Measurements from ENCODE around the gene FRMD6.
"Not testable (repeated sequence)": the region's sequence is repeated elsewhere in the genome, so short reads cannot be mapped to it uniquely, and the experiment has no call there.

Gene FRMD6

DNA sequence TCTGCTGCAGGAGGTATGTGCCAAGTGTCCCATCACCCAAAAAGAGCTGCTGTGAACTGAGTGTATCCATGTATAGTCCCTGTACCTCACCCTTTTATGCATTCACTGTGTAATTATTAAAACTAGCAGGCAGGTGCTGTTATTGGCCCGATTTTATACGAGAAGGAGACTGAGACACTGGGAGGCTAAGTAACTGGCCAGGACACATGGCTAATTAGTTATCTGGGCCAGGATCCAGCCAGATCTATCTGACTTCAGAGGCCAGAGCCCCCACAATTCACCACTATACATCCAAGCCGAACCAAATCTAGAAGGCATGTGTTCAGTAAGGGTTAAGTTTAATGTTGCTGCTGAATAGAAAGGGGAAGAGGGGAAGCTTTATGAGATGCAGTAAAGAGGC, 73.4 kb downstream of the FRMD6 start:
- no peak for DNase-seq (ENCODE audit: low read depth)

DNA sequence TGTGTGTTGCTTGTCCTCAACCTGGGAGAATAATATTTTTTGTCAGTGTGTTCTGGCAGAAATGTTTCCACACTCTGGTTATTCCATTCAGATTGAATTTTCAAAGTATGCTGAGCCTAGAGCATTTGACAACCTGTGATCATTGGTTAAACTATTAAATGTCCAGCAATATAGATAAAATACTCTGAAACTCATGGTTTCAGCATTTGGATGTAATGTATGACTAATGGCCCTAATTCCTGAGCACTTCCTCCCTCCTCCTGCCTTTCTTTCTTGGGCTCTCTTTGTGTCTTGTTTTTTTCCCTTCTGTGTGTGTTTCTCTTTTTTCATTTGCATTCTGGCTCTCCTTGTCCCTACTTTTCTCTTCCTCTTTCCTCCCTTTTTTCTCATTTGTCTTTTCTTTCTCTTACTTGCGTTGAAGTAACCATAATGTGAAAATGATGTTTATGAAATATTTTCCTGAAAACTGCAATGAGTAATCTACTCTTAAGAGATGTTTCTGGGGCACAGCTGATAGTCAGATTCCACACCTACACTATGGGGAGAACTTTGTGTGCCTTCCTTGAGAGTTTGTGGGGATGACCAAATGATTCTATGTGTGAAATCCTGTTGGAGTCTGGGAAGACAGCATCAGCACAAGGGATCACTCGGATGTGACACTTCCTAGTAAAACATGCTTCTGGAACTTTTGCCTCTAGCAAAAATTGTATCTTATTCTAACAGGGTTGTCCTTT, 74.6 kb downstream of the FRMD6 start:
- peak; percentile 48 for DNase-seq (ENCODE audit: low read depth)

DNA sequence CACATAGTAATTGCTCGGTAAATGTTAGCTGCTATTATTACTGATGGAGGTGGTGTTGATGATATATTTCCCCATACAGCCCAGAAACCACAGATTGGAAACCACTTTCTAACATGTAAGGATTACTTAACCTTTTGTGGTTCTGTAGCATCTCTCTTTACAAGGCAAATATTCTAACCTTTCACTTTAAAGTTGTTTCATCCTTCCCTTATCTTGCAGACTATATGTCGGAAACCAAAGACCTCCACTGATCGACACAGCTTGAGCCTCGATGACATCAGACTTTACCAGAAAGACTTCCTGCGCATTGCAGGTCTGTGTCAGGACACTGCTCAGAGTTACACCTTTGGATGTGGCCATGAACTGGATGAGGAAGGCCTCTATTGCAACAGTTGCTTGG, 75.8 kb downstream of the FRMD6 start:
- DNase-seq (ENCODE audit: low read depth) = no peak

DNA sequence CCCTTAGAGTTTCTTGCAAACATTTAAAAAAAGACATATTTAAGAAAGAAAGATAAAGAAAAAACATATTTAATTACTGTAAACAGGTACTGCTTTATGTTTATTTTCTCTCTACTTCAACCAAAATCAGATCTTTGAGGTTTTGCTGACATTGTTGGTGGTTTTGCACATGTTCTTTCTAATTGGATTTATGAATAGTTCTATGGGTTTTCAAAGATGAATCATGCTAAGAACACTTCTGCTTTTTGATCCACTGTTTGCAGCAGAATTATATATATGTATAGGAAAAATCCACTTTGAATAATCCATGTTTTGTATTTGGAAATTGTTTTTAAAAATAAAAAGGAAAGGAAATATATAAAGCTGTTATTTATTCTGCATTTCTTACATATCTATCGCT, 78.4 kb downstream of the FRMD6 start:
- no peak for DNase-seq (ENCODE audit: low read depth)

DNA sequence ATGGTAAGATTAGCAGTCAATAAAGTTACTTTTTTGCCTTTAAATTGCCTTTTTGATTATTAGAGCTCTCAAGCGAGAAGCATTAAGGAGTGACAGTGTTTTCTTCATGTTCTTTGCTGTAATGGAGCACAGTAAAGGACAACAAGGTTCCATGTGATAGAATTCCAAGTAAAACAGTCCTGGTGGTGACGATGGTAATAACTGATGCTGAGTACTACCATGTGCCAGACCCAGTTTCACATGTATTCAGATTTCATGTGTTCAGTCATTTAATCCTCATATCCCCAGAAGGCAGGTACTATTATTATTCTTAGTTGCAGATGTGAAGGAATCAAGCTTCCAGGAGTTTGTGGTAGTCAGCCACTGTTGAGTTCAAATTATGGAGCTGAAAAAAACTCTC, 79.0 kb downstream of the FRMD6 start:
- DNase-seq (ENCODE audit: low read depth) = no peak

DNA sequence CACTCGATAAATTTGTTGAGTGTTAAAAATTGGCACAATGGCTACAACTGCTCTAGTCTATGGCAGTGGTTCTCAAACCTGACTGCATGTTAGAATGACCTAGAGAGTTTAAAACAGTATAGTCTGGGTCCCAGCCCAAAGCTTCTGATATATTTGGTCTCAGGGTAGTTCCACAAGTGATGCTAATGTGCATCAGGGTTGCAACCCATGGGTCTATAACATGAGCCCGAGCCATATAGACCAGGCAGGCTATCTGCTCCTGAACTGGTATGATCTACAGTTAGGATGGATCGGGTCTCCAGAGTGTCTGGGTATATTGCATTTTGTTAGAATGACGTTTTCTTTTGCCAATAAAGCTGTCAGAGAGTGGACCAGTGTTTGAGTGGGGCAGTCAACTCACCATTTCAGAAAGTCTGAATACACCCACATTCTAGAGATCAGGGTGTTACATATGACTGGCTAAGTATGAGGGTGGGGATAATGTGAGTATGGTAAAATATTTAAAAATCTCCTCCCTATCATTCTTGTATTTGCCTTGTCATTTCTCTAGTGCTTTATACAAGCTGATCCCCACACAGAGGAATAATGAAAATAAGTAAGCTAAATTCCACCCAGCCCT, 80.9 kb downstream of the FRMD6 start:
- DNase-seq (ENCODE audit: low read depth) = no peak

DNA sequence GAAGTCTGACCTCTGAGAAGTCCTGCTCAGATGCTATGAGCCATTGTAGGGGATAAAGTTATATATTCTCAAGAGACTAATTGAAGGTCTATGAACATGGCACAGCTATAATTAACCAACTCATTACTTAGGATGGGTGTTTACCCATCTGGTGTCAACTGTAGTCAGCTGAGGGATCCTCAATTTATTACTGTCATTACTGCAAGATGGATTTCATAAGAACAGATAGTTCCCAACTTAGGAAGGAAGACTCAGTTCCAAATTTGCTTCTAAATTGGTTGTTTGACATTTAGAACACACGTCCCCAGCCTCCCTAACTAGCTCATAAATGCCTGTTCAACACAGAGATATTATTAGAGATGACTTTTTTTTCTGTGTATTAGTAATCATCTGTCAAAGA, 81.4 kb downstream of the FRMD6 start:
- no peak for DNase-seq (ENCODE audit: low read depth)

DNA sequence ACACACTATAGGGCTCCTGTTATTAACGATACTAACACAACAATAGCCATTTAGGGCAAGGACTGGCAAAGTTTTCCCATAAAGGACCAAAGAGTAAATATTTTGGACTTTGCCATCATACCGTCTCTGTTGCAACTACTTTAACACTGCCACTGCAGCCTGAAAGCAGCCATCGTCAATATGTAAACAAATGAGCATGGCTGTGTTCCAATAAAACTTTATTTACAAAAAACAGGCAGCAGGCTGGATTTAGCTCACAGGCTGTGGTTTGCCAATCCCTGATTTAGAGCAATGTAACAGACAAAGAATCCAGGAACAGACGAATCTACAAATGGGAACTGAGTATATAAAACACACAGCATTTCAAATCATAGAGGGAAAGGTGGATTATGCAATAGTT, 84.1 kb downstream of the FRMD6 start:
- DNase-seq (ENCODE audit: low read depth) = no peak

DNA sequence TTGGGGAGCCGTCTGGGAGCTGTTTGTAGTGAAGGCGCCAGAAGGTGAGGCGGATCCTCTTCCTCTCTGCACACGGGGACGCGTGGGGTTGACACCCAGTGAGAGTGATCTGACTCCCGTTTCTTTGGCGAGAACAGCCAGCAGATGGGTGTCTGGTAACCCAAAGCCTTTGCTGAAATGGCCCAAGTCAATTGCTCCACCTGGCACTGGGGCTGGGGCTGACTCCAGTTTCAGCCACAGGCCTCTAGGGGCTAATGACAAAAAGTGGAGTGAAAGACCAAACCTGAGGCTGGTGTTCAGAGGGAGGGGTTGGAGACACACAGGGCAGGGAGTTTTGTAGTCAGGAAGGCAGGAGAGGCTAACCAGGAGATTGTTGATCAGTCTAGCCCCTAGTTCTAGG, 87.0 kb downstream of the FRMD6 start:
- no peak for DNase-seq (ENCODE audit: low read depth)

DNA sequence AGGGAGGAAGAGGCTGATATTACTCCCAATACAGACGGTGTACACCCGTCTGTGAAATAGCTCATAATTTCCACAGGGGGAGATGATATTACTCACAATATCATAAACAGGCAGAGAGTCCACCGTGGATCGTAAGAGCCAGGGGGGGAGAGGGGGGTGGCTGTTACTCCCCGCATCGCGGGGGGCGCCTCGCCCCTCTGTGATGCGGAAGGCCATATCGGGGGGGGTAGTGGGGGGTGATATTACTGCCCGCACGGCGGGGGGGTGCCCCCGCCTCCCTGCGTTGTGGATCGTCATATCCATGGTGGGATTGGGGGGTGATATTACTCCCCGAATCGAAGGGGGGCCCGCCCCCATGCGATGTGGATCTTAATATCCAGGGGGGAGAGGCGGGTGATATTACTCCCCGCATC, 91.9 kb downstream of the FRMD6 start:
- no peak for DNase-seq (ENCODE audit: low read depth)

DNA sequence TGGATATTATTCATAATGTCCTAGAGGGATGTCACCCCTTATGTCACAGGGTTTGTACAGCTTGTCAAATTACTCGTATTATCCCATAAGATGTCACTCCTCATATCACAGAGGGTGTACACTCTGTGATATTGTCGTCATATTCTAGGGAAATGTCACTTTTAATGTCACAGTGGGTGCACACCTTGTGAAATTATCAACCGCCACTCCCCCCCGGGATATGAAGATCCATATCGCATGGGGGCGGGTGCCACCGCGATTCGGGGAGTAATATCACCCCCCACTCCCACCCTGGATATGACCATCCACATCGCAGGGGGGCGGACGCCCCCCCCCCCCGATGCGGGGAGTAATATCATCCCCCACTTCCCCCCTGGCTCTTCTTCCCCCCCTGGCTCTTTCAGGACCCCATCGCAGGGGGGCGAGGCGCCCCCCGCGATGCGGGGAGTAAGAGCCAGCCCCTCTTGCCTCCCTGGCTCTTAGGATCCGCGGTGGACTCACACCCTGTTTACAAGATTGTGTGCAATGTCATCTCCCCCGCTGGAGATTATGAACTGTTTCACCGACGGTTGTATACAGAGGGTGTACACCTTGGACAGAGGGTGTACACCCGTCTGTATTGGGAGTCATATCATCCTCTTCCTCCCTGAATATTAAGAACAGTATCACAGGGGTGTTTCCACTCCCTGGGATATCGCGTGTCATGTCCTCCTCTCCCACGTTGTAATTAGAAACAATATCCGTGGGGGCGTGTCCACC, 92.8 kb downstream of the FRMD6 start:
- no peak for DNase-seq (ENCODE audit: low read depth)

DNA sequence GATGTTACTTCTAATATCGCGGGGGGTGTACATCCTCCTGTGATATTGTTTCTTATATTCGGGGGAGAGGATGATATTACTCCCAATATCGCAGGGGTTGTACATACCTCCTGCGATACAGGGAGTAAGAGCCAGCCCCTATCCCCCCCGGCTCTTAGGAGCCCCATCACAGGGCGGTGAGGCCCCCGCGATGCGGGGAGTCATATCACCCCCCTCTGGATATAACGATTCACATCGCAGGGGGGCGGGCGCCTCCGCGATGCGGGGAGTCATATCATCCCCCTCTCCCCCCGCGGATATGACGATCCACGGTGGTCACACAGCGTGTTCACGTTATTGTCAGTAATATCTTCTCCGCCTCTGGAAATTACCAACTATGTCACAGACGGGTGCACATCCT, 95.1 kb downstream of the FRMD6 start:
- DNase-seq (ENCODE audit: low read depth) = not testable (repeated sequence)

DNA sequence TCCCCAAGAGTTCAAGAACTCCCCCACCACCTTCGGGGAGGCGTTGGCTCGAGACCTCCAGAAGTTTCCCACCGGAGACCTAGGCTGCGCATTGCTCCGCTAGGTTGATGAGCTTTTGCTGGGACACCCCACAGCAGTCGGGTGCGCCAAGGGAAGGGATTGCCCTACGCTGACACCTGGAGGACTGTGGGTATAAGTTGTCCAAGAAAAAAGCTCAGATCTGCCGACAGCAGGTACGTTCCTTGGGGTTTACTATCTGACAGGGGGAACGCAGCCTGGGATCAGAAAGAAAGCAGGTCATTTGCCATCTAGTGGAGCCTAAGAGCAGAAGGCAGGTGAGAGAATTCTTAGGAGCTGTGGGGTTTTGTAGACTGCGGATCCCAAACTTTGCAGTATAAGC, 98.8 kb downstream of the FRMD6 start:
- no peak for DNase-seq (ENCODE audit: low read depth)

DNA sequence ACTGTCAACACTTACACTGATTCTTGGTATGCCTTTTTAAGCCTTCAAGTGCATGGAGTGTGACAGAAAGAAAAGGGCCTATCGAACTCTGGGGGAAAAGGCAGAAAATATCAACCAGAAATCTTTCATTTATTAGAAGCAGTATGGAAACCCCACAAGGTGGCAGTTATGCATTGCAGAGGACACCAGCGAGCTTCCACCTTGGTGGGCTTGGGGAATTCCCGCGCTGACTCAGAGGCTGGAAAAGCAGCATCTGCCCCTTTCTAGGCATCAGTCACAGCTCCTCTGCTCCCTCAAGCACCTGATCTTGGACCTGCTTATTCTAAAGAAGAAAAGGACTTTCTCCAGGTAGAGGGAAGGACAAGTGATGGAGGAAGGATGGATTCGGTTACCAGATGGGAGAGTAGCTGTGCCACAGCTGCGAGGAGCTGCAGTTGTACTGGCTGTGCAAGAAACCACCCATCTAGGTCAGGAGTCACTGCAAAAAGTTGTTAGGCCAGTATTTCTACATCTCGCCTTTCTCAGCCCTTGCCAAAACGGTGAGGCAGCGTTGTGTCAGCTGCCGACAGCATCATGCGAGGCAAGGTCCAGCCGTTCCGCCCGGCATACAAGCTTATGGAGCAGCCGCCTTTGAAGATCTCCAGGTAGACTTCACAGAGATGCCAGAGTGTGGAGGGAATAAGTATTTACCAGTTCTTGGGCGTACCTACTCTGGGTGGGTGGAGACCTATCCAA, 100.1 kb downstream of the FRMD6 start:
- not testable (repeated sequence) for DNase-seq (ENCODE audit: low read depth)

DNA sequence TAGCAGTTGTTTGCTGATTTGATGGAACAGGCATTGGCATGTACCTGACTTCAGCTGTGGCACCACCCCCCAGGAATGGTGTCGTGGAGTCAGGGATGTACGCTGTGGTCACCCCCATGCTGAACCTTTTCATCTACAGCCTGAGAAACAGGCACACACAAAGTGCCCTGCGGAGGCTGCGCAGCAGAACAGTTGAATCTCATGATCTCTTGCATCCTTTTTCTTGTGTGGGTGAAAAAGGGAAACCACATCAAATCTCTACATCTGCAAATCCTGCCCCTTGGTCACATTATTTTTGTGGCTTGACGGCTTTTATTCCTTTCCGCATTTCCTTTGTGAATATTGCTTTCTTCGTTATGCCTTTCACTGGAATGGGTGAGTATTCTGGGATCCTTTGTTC, 106.0 kb downstream of the FRMD6 start:
- not testable (repeated sequence) for DNase-seq (ENCODE audit: low read depth)

DNA sequence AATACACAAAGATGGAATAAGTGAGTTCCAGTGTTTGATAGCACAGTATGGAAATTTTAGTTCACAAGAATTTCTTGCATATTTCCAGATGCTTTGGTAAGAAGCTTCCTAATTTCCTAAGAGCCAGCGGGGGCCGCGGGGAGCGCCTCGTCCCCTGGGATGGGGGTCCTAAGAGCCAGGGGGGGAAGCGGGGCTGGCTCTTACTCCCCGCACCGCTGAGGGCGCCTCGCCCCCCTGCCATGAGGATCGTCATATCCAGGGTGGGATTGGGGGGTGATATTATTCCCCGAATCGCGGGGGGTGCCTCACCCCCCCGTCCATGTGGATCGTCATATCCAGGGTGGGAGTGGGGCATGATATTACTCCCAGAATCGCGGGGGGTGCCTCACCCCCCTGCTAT, 108.2 kb downstream of the FRMD6 start:
- no peak for DNase-seq (ENCODE audit: low read depth)

DNA sequence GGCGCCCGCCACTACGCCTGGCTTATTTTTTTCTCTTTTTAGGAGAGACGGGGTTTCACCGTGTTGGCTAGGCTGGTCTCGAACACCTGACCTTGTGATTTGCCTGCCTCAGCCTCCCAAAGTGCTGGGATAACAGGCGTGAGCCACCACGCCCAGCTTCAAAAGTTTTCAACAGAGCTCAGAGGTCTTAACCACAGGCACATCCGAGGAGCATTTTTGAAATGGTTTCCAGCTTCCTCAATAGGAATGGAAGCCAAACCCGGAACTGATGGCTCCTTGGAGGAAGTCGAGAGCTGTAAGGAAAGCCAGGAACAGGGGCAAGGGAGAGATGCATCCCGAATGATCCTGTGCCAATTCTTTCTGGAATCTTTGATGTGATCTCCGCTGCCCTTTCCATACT, 114.0 kb downstream of the FRMD6 start:
- not testable (repeated sequence) for DNase-seq (ENCODE audit: low read depth)

DNA sequence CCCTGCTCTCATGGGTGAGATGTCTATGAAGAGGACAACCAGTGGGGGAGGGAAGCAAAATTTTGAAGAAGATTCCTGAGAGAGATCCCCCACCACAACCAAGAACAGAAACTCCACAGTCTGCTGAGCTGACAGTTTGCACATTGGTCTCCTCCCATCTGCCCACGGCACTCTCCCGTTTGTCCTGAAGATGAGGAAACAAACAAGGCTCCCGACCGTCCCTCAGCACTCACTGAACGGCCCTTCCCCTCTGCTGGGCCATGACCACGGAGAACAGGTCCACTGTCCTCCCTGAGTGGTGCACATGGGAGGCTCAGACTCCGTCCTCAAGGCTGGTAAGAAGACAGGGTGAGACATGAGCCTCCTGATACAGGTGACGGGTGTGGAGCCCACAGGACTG, 114.9 kb downstream of the FRMD6 start:
- not testable (repeated sequence) for DNase-seq (ENCODE audit: low read depth)

DNA sequence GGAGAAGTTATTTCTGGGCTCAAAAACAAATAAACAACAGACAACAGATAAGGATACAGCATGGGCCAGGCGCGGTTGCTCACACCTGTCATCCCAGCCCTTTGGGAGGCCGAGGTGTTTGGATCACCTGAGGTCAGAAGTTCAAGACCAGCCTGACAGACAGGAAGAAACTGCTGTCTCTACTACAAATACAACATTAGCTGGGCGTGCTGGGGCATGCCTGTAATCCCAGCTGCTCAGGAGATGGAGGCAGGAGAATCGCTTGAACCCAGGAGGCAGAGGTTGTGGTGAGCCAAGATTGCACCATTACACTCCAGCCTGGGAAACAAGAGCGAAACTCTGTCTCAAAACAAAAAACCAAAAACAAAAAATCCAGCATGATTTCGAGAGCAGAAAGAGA, 117.6 kb downstream of the FRMD6 start:
- not testable (repeated sequence) for DNase-seq (ENCODE audit: low read depth)

DNA sequence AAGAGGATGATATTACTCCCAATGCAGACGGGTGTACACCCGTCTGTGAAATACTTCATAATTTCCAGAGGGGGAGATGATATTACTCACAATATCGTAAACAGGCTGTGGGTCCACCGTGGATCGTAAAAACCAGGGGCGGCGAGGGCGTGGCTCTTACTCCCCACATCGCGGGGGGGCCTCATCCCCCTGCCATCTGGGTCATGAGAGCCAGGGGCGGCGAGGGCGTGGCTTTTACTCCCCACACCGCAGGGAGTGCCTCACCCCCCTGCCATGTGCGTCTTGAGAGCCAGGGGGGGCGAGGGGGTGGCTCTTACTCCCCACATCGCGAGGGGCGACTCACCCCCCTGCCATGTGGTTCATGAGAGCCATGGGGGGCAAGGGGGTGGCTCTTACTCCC, 122.5 kb downstream of the FRMD6 start:
- DNase-seq (ENCODE audit: low read depth) = no peak

DNA sequence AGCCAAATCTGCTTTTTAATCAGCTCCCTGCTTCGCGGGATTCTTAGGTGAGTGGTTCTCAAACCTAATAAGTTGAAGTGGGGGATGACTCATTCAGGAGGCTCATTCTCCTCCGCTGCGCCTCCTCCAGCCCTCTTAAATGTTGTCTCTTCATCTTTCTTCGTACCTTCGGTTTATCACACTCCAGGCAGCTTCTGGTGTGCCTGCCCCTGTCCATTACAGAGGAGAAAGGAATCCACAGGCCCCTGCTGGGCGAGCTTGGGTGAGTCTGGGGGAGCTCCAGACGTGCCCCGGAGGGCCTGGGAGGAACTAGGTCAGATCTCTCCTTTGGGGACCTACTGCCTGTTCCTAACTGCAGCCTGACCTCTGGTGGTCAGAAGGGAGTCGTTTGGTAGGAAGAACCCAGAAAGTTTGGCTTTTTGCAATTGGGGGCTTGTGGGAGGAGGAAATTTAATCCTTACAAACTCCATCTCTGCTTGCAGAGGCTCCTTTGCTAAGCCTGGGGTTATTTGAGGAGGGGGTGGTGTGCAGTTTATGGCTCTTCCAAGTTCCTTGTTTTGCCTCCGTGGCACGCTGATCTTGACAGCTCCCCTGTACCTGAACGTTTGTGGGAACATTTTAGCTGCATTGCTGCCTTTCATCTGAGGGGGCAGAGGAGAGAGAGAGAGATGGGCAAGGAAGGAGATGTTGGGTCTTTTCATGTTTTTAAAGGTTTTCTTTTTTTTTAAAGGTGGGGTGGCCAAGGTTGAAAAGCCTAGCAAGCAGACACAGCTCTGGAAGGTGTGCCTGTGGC, 124.6 kb downstream of the FRMD6 start:
- peak; percentile 33 for DNase-seq (ENCODE audit: low read depth)
